Endothelial cell of umbilical vein (primary cell): ENCODE data around the gene ARHGEF7. TPM values are rescaled to one million over a fixed set of nuclear protein-coding genes. Genes with fewer than 3 reads are reported as not detected.

Experiments
- BruUV-seq: library from RNA; stranded (reverse); fragments of 400-500 nt; replicated peaks from 2 replicates; lab custom pipeline; 2021; lab: Mats Ljungman, UMichigan
- CTCF ChIA-PET: fragments of 300-600, 350-600 bp; sonication (Branson Sonifier 250); formaldehyde crosslinking; loops from one replicate; lab custom pipeline; 2021; ENCODE audit warnings: antibody characterized with exemption, inconsistent platforms; lab: Charles Lee
- POLR2A ChIA-PET: fragments of 300-600, 350-600 bp; sonication (Branson Sonifier 250); formaldehyde crosslinking; loops from one replicate; lab custom pipeline; 2021; ENCODE audit warnings: antibody characterized with exemption, inconsistent platforms; lab: Charles Lee
- DNase-seq: peaks from one replicate; pipeline ENCODE4 v3.0.0-alpha.2; 2011; ENCODE audit warnings: low read depth, low spot score
- FAIRE-seq: peaks from 2 replicates; lab custom pipeline; 2011; peaks lifted over from hg19 to GRCh38; lab: Jason Lieb, UNC
- H2AFZ ChIP-seq: 2 replicates; pipeline ENCODE4 v1.6.0; 2012; ENCODE audit warnings: low read depth, low read length, control low read depth, inconsistent platforms
- H3K27ac ChIP-seq: 2 replicates; pipeline ENCODE4 v1.5.1; 2011; ENCODE audit warnings: low read depth, mild to moderate bottlenecking, control low read depth, low read length, moderate library complexity; ENCODE audit not compliant: insufficient read depth
- H3K27me3 ChIP-seq, 2 experiments: 2 replicates each; pipeline versions ENCODE4 v1.6.0 to v1.6.1; 2011; ENCODE audit warnings: low read length in 2 of 2, mixed read lengths in 1 of 2; ENCODE audit not compliant: control insufficient read depth in 2 of 2, insufficient read depth in 2 of 2
- H3K36me3 ChIP-seq, 2 experiments: 2 replicates in 1 of 2; 3 replicates in 1 of 2; pipeline ENCODE4 v1.5.1; 2011; ENCODE audit warnings: low read length in 2 of 2, mild to moderate bottlenecking in 1 of 2, moderate library complexity in 1 of 2; ENCODE audit not compliant: control insufficient read depth in 2 of 2, insufficient read depth in 2 of 2; ENCODE audit errors: extremely low read depth in 1 of 2
- H3K4me1 ChIP-seq: 3 replicates; pipeline ENCODE4 v1.5.1; 2011; ENCODE audit warnings: mild to moderate bottlenecking, low read length; ENCODE audit not compliant: control insufficient read depth, insufficient read depth; ENCODE audit errors: extremely low read depth
- H3K4me2 ChIP-seq: 2 replicates; pipeline ENCODE4 v1.6.1; 2011; ENCODE audit warnings: low read length, control low read depth, mixed read lengths; ENCODE audit not compliant: insufficient read depth
- H3K4me3 ChIP-seq, 3 experiments: fragments of 200-600 bp in 1 of 3; sonication (generic), shearing (Covaris generic) in 1 of 3; replicated peaks in 1 of 3; 2 replicates each; pipeline ENCODE4 v1.5.1; 2011 to 2016; ENCODE audit warnings: control low read depth in 3 of 3, low read length in 3 of 3, mild to moderate bottlenecking in 2 of 3, inconsistent platforms in 1 of 3, low read depth in 1 of 3, moderate library complexity in 1 of 3; ENCODE audit not compliant: insufficient read depth in 1 of 3
- H3K79me2 ChIP-seq: 2 replicates; pipeline ENCODE4 v1.6.0; 2012; ENCODE audit warnings: low read length, inconsistent platforms; ENCODE audit not compliant: control insufficient read depth, insufficient read depth
- H3K9ac ChIP-seq: replicated peaks from 2 replicates; pipeline ENCODE3; 2011; ENCODE audit warnings: low read length, control low read depth; ENCODE audit not compliant: insufficient read depth; ENCODE audit errors: extremely low read depth
- H3K9me1 ChIP-seq: replicated peaks from 3 replicates; pipeline ENCODE4 v1.6.0; 2011; ENCODE audit warnings: mild to moderate bottlenecking, low read length; ENCODE audit not compliant: control insufficient read depth, insufficient read depth; ENCODE audit errors: extremely low read depth
- H3K9me3 ChIP-seq: replicated peaks from 2 replicates; pipeline ENCODE4 v1.5.1; 2012; ENCODE audit warnings: low read length, inconsistent platforms; ENCODE audit not compliant: control insufficient read depth, insufficient read depth
- H4K20me1 ChIP-seq: replicated peaks from 2 replicates; pipeline ENCODE3; 2011; ENCODE audit warnings: mild to moderate bottlenecking, low read length; ENCODE audit not compliant: control insufficient read depth, insufficient read depth; ENCODE audit errors: extremely low read depth
- CTCF ChIP-seq, 2 donors: IDR thresholded peaks; 1 replicate in 1 of 2; 2 replicates in 1 of 2; pipeline ENCODE4 v1.5.1; 2011; ENCODE audit warnings: low read length in 2 of 2, mild to moderate bottlenecking in 2 of 2, moderate library complexity in 2 of 2, control low read depth in 1 of 2, inconsistent platforms in 1 of 2, low read depth in 1 of 2; ENCODE audit not compliant: insufficient read depth in 1 of 2; ENCODE audit errors: extremely low read depth in 1 of 2
- EZH2 ChIP-seq: IDR thresholded peaks from 2 replicates; pipeline ENCODE4 v1.6.1; 2012; ENCODE audit warnings: borderline replicate concordance, low read depth, mild to moderate bottlenecking, moderate library complexity, low read length, inconsistent platforms; ENCODE audit not compliant: severe bottlenecking
- FOS ChIP-seq: IDR thresholded peaks from 2 replicates; pipeline ENCODE4 v1.6.1; 2011; ENCODE audit warnings: mild to moderate bottlenecking, low read length, moderate library complexity, borderline replicate concordance; ENCODE audit not compliant: insufficient read depth
- GATA2 ChIP-seq: IDR thresholded peaks from 2 replicates; pipeline ENCODE4 v1.7.0; 2011; ENCODE audit warnings: low read depth, mild to moderate bottlenecking, moderate library complexity, mixed read lengths, low read length; ENCODE audit not compliant: insufficient read length, insufficient read depth
- JUN ChIP-seq: IDR thresholded peaks from 2 replicates; pipeline ENCODE4 v1.6.1; 2011; ENCODE audit warnings: borderline replicate concordance, low read depth; ENCODE audit not compliant: insufficient read length, insufficient read depth
- MYC ChIP-seq: IDR thresholded peaks from one replicate; pipeline ENCODE4 v1.6.1; 2011; ENCODE audit warnings: mild to moderate bottlenecking, low read depth, low read length
- POLR2AphosphoS5 ChIP-seq: IDR thresholded peaks from 2 replicates; pipeline ENCODE4 v1.6.1; 2012; ENCODE audit warnings: low read depth, mild to moderate bottlenecking, control low read depth, low read length, moderate library complexity; ENCODE audit not compliant: insufficient read depth
- dilution Hi-C: fragments of 300-500 bp; cut with MboI; formaldehyde crosslinking; loops from one replicate; pipeline ENCODE4 v1.15.0; 2019; ENCODE audit warnings: low sequenced_read_pairs; ENCODE audit not compliant: extremely low pct_ligation_motif_present
- intact Hi-C: fragments of 100-400 bp; cut with micrococcal nuclease; formaldehyde crosslinking; loops from one replicate; pipeline ENCODE4 v1.10.0; 2022
- polyA plus RNA-seq, 4 experiments: library from polyadenylated mRNA; depleted of rRNA in 3 of 4; stranded (reverse) in 3 of 4; unstranded in 1 of 4; fragments of >200 nt; gene quantifications; 2 replicates each; pipeline versions ENCODE4 v1.2.1 to v1.2.3, GENCODE V29; 2011 to 2012; ENCODE audit warnings: missing spikeins in 1 of 4
- total RNA-seq: library from RNA; stranded (reverse); gene quantifications from 2 replicates; pipeline ENCODE4 v1.2.3, GENCODE V29; 2021

ARHGEF7 gene
- total and polyA plus RNA-seq, 2 donors (not counting 3 experiments of a cell fraction or from before 2014, with no cell fraction given) = 94.9 to 155 TPM

- no peak overlapping the region for H3K4me2 ChIP-seq
- dilution Hi-C loops = no loop called here
- ChIA-PET CTCF (interaction anchor here (0.5 to 1.5 kb wide), 3 partner anchors 9 to 185 kb away, joined by 3 to 7 read pairs (median 4); no protein-coding TSS in a partner anchor), POLR2A (no interaction called here)
- intact Hi-C loops = no loop called here
- H3K9me1 ChIP-seq = no peaks in the 10 kb centered on the region
- peaks cover 4% of the 10 kb centered on the region for H4K20me1 ChIP-seq
- no peak overlapping the region for H2AFZ ChIP-seq
- no peak for TF ChIP-seq POLR2AphosphoS5
- no peak for TF ChIP-seq FOS
- peak; percentile 22 for TF ChIP-seq JUN
- TF ChIP-seq EZH2 = no peak
- no peak for TF ChIP-seq MYC
- no peak for TF ChIP-seq GATA2
- no peak for TF ChIP-seq CTCF (IDR thresholded peaks at IDR 0.05; ENCODE audit: extremely low read depth in 1 of 2, insufficient read depth in 1 of 2, low read depth in 1 of 2, low read length in 2 of 2)
- peaks cover 45% of the 10 kb centered on the region for H3K79me2 ChIP-seq
- H3K4me1 ChIP-seq = peaks cover 13% of the 10 kb centered on the region
- no TSS peak for BruUV-seq
- H3K36me3 ChIP-seq = peaks cover 2 to 25% of the 10 kb centered on the region in 2 experiments
- DNase-seq (peak; percentile 37), FAIRE-seq (peak; percentile 15)
- H3K27me3 ChIP-seq = no peaks in the 10 kb centered on the region
- no peaks in the 10 kb centered on the region for H3K9me3 ChIP-seq
- no peak overlapping the region for H3K9ac ChIP-seq
- H3K4me3 ChIP-seq = no peak overlapping the region
- H3K27ac ChIP-seq = peak overlapping the region; percentile 43
Measured at GRCh38 chr13:111251646-111252445, 136.7 kb downstream of the ARHGEF7 start.
